Ectodermal cell (in vitro differentiated cells): ENCODE measurements around the gene SMYD3.

ENCODE experiments used
- H3K27ac ChIP-seq: 2 replicates; pipeline ENCODE4 v1.7.0; 2013; ENCODE audit warnings: mild to moderate bottlenecking, low read depth, low read length; ENCODE audit not compliant: insufficient read depth, poor library complexity, severe bottlenecking
- H3K27me3 ChIP-seq: 2 replicates; pipeline ENCODE4 v1.7.0; 2013; ENCODE audit warnings: mild to moderate bottlenecking, low read length; ENCODE audit not compliant: insufficient read depth, control insufficient read depth, poor library complexity, severe bottlenecking
- H3K36me3 ChIP-seq: one replicate; pipeline ENCODE4 v1.7.0; 2013; ENCODE audit warnings: low read length; ENCODE audit not compliant: control insufficient read depth, insufficient read depth
- H3K4me1 ChIP-seq: one replicate; pipeline ENCODE4 v1.7.0; 2013; ENCODE audit warnings: low read length; ENCODE audit not compliant: control insufficient read depth, insufficient read depth
- H3K4me3 ChIP-seq: 2 replicates; pipeline ENCODE4 v1.7.0; 2013; ENCODE audit warnings: low read depth, low read length, control low read depth; ENCODE audit not compliant: insufficient read depth
- H3K9me3 ChIP-seq: 2 replicates; pipeline ENCODE4 v1.7.0; 2013; ENCODE audit warnings: mild to moderate bottlenecking, low read length, moderate library complexity; ENCODE audit not compliant: control insufficient read depth
- WGBS, 2 experiments: methylation state at CpG; one replicate each; pipeline ENCODE4 v1.1.7; 2013; ENCODE audit warnings: missing lambda C conversion rate in 2 of 2; 5-methylcytosine and 5-hydroxymethylcytosine counted together

The SMYD3 gene

DNA sequence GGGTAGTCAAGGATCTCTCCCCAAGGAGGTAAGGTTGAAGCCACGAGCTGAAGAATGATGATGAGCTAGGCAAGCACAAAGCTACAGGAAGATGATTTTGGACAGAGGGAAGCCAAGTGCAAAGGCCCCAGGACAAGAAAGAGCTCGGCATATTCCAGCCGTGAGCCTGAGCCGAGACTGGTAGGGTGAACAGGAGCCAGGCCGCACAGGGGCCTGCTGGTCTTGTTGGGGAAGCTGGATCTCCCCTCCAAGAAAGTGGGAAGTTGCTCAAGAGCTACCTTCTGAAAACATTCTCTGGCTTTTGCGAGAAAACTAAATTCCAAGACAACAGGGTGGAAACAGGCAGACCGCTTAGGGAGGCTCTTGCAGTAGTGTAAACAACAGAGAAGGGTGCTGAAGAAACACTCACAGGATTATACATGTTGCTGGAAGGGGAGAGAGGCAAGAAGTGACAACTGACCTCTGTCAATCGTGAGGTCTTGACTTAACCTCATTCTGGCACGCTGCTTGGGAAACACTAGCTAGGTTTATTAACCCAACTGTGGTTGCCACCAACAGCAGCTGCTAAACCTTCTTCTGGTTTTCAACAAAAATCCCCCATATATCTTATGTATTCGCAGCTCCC is 625.2 kb downstream of the SMYD3 start:
- no peaks in the 10 kb centered on the region for H3K36me3 ChIP-seq
- no peak overlapping the region for H3K4me3 ChIP-seq
- H3K9me3 ChIP-seq = no peaks in the 10 kb centered on the region
- no peaks in the 10 kb centered on the region for H3K27me3 ChIP-seq
- WGBS, 2 experiments = 75 to 77% methylated on average over 10 of the region's 10 CpGs
- H3K27ac ChIP-seq = no peak overlapping the region
- H3K4me1 ChIP-seq = no peaks in the 10 kb centered on the region

DNA sequence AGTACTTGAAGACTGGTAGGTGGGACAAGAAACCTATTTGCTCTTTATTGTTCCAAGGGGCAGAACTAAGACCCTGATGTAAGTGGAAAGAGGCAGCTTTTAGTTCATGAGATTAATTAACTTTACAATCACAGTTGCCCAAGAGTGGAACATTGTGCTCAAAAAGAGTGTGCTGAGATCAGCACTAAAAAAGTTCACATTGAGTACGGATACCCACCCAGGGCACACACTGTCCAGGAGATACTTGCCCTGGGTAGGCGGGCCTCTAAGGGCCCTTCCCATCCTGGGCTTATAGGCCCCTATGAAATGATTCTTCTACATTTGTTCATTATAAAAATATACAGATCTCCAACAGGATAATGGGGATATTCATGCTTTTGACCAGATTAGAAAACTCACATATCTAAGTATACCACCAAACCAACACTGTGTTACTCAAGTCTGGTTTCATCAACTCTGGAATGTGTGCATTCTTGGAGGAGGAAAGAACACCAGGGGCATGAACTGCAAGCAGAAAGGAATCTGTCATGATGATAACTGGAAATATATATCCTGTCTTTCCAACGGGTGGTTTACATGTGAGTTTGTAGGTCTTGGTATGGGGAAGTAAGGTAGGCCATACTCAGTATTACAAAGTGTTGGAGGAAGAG is 626.2 kb downstream of the SMYD3 start:
- no peak overlapping the region for H3K27ac ChIP-seq
- no peaks in the 10 kb centered on the region for H3K36me3 ChIP-seq
- H3K27me3 ChIP-seq = no peaks in the 10 kb centered on the region
- WGBS, 2 experiments = 95% methylated on average over 3 of the region's 3 CpGs
- H3K4me3 ChIP-seq = no peak overlapping the region
- H3K9me3 ChIP-seq = no peaks in the 10 kb centered on the region
- H3K4me1 ChIP-seq = no peaks in the 10 kb centered on the region

DNA sequence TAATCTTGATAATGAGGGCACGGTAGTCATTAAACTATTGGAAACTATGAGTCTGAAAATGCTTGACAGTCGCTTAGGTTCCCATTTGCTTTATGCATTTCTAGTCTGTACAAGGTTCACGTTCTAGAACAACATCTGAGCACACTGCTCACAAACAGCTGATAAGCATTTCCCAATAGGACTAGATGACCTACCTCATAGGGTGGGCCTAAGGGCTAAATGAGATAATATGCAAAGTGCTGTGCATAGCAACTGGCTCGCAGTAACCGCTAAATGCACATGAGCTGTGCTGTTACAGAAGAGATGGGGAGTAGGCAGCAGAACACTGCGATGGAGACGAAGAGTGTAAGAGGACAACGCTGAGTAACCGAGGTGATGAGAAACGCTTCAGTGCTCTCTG is 628.0 kb downstream of the SMYD3 start:
- Histone ChIP-seq H3K9me3 (no peaks in the 10 kb centered on the region), H3K27ac (no peak overlapping the region), H3K4me1 (no peaks in the 10 kb centered on the region), H3K36me3 (no peaks in the 10 kb centered on the region), H3K27me3 (no peaks in the 10 kb centered on the region), H3K4me3 (no peak overlapping the region)
- 95 to 96% methylated on average over 10 of the region's 10 CpGs for WGBS, 2 experiments

DNA sequence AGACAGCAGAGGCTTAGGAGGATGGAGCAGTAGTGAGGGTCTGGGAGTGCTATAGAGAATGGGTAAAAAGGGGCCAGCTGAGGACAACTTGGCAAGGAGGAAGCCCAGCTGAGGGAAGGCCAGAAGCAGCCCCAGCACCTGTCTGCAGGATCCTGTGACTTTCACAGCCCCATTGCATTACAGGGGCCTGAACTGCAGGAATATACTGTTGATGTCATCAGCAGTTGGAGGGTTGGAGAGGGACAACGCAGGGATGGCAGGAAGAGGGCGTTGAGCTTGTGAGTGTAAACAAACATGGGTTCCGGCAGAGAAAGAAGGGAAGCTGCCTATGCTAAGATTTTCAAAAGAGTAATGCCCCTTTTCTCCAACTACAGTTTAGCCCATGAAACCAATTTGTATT is 628.5 kb downstream of the SMYD3 start:
- H3K4me1 ChIP-seq = no peaks in the 10 kb centered on the region
- 70 to 81% methylated on average over 3 of the region's 3 CpGs for WGBS, 2 experiments
- no peaks in the 10 kb centered on the region for H3K9me3 ChIP-seq
- no peak overlapping the region for H3K4me3 ChIP-seq
- H3K27ac ChIP-seq = no peak overlapping the region
- no peaks in the 10 kb centered on the region for H3K36me3 ChIP-seq
- no peaks in the 10 kb centered on the region for H3K27me3 ChIP-seq

DNA sequence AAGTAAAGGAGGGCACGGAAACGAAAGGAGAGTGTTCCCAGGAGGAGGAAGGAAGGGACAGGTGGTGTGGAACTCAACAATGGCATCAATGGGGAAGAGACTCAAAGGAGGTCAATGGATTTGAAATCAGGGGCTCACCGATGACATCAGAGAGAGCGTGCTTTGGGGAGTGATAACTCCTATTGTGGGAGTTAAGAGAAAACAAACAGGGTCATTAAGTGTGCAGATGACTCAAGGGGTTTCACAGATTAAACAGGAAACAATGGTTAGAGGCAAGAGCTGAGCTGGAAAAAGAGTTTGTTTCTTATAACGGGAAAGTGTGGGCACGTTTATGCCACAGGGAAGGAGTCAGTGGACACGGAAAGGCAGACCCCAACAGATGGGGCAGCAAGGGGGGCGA is 629.1 kb downstream of the SMYD3 start:
- Histone ChIP-seq H3K4me3 (no peak overlapping the region), H3K36me3 (no peaks in the 10 kb centered on the region), H3K4me1 (no peaks in the 10 kb centered on the region), H3K9me3 (no peaks in the 10 kb centered on the region), H3K27me3 (no peaks in the 10 kb centered on the region), H3K27ac (no peak overlapping the region)
- 82% methylated on average over 8 of the region's 8 CpGs for WGBS, 2 experiments

DNA sequence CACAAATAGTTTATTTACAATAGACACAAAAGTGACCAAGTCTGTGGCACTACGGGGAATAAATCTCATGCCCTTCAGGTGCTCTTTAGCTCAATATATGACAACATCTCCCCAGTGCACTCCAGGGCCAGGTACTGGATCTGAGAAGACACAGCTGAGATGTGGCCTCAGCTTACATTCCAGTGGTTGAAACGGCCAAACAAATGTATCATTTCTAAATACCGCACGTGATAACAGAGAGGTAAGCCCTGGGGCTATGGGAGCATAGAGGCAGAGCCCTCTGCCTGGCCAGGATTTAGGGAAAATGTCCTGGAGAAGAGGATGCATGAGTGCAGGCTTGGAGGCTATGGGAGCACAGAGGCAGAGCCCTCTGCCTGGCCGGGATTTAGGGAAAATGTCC is 630.5 kb downstream of the SMYD3 start:
- H3K4me3 ChIP-seq = no peak overlapping the region
- no peaks in the 10 kb centered on the region for H3K4me1 ChIP-seq
- H3K36me3 ChIP-seq = no peaks in the 10 kb centered on the region
- WGBS, 2 experiments = 73 to 79% methylated on average over 5 of the region's 5 CpGs
- H3K27ac ChIP-seq = no peak overlapping the region
- H3K27me3 ChIP-seq = no peaks in the 10 kb centered on the region
- H3K9me3 ChIP-seq = no peaks in the 10 kb centered on the region

DNA sequence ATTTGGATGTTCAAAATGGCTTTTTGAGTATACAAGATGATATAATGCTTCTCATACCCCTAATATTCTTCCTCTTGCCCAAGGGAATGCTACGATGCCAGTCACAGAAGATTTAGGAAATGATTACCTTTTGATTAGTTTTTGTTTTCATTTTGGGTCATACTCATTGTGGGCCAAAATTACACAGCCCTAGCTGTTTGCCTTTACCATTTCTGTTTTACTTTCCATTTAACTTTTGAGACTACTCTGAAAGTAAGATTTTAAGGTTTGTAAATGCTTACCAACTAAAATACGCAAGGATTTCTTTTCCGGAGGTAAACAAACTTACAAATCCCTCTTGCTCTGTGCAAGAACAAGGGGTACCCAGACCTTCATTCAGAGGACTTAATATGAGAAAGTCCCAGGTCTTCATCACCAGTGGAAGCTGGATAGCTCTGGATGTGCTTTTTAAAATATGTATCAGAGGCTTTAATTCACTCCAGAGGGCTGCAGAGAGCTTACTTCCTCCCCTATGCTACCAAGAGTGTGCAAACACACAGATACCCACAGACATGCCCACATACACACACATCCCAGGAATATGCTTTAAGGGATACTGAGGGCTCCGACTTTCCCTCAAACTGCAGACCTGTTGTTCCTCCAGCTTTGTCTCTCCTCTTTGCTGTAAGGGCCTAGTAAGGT is 631.4 kb downstream of the SMYD3 start:
- H3K4me3 ChIP-seq = no peak overlapping the region
- no peak overlapping the region for H3K27ac ChIP-seq
- no peaks in the 10 kb centered on the region for H3K4me1 ChIP-seq
- 67 to 69% methylated on average over 3 to 4 of the region's 4 CpGs for WGBS, 2 experiments
- H3K9me3 ChIP-seq = no peaks in the 10 kb centered on the region
- no peaks in the 10 kb centered on the region for H3K27me3 ChIP-seq
- no peaks in the 10 kb centered on the region for H3K36me3 ChIP-seq

DNA sequence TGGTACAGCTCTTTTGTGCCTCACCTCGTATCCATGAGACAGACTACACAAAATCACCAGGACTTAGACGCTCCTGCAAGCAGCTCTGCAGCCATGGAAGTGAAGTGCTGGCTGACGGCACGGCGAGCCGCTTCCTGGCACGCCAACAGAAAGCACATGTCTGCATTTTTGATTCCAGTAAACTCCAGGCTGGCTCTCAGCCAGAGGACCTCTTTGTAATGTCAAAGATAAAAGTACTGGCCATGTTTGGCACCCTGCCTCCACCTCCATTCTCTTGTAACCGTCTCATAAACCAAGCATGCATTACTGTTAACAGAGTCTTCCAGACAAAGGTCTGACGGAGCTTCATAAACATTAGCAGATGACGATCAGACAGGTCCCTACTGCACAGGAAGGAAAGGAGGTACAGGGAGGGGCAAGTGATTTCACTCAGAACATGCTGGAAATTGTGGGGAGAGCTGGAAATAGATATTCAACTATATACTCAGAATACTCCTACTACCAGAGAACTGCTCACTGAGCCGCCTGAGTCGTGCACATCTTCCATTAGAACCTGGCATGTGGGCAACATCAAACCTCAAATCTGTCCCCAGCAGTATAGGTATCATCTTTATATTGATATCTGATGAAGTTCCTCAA is 632.0 kb downstream of the SMYD3 start:
- no peaks in the 10 kb centered on the region for H3K27me3 ChIP-seq
- no peaks in the 10 kb centered on the region for H3K9me3 ChIP-seq
- WGBS, 2 experiments = 92 to 95% methylated on average over 12 of the region's 12 CpGs
- no peaks in the 10 kb centered on the region for H3K36me3 ChIP-seq
- H3K4me1 ChIP-seq = no peaks in the 10 kb centered on the region
- H3K4me3 ChIP-seq = no peak overlapping the region
- no peak overlapping the region for H3K27ac ChIP-seq

DNA sequence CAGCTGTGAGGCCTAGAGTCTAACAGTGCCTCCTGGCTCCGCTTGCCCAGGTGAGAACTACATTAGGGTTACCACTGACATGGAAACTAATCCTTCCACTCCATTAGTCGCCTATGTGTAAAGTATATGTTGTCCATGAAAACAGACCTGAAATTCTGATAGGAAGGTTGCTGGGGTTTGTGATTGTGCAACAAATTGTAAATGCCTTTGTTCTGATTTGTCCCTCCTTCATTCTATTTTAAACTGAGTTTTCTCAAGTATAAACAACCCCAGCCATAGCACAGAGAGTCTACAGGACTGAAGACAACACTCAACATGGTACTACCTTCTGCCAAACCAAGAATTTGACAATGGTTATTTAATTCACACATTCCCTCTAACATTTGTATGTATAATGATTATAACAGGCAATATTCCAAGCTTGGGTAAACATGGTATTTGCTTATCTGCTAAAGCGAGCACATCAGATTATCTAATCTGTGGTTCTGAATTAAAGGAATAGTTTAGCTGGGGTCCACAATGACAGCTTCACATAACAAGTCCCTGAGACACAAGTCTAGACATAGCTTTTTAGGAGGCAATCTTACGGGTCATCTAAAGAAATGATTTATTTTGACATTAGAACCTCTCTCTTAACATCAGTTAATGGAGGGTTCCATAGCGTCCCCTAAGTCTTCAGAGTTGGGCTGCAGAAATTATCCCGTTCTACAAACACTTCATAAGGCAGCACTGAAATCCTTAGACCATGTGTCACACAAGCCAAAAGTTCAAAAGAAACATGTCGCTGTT is 633.0 kb downstream of the SMYD3 start:
- H3K4me1 ChIP-seq = no peaks in the 10 kb centered on the region
- 87 to 96% methylated on average over 5 to 7 of the region's 7 CpGs for WGBS, 2 experiments
- H3K9me3 ChIP-seq = no peaks in the 10 kb centered on the region
- H3K4me3 ChIP-seq = no peak overlapping the region
- H3K27ac ChIP-seq = no peak overlapping the region
- no peaks in the 10 kb centered on the region for H3K27me3 ChIP-seq
- H3K36me3 ChIP-seq = no peaks in the 10 kb centered on the region
